ENCODE results near the gene ADAT3. TPM values are rescaled to one million over a fixed set of nuclear protein-coding genes. Genes with fewer than 3 reads are reported as not detected.
A peak's percentile ranks its signal among the peaks of the same experiment; 100 is the strongest.

ADAT3 gene
- total RNA-seq, 1 donor = 3.3 TPM

DNA sequence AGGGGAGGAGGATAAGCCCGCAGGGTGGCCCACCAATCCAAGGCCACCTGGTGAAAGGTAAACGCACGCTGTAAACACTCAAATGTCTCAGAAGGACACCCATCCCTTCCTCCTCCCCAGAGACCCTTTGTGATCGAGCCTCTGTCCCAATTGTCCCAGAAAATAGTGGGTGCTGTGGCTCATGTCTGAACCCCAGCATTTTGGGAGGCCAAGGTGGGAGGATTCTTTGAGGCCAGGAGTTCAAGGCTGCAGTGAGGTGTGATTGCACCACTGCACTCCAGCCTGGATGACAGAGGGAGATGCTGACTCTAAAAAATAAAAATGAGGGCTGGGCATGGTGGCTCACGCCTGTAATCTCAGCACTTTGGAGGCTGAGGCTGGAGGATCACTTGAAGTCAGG is 16.8 kb upstream of the ADAT3 start:
- no peak overlapping the region for H2AFZ ChIP-seq (ENCODE audit: low read length)
- H4K20me1 ChIP-seq (ENCODE audit: insufficient read depth, low read length) = peaks cover 17% of the 10 kb centered on the region
- no peak overlapping the region for H3K4me3 ChIP-seq (ENCODE audit: insufficient read depth, low read length)
- no peaks in the 10 kb centered on the region for H3K36me3 ChIP-seq (ENCODE audit: insufficient read depth, low read length)
- H3K79me2 ChIP-seq (ENCODE audit: insufficient read depth, low read length) = peaks cover 17% of the 10 kb centered on the region
- H3K9me3 ChIP-seq (ENCODE audit: low read depth, low read length) = no peaks in the 10 kb centered on the region
- TF ChIP-seq, protein P1, sequence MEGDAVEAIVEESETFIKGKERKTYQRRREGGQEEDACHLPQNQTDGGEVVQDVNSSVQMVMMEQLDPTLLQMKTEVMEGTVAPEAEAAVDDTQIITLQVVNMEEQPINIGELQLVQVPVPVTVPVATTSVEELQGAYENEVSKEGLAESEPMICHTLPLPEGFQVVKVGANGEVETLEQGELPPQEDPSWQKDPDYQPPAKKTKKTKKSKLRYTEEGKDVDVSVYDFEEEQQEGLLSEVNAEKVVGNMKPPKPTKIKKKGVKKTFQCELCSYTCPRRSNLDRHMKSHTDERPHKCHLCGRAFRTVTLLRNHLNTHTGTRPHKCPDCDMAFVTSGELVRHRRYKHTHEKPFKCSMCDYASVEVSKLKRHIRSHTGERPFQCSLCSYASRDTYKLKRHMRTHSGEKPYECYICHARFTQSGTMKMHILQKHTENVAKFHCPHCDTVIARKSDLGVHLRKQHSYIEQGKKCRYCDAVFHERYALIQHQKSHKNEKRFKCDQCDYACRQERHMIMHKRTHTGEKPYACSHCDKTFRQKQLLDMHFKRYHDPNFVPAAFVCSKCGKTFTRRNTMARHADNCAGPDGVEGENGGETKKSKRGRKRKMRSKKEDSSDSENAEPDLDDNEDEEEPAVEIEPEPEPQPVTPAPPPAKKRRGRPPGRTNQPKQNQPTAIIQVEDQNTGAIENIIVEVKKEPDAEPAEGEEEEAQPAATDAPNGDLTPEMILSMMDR (IDR thresholded peaks at IDR 0.05; ENCODE audit: extremely low read depth, low read depth, low read length) = no peak
- peaks cover 10% of the 10 kb centered on the region for H3K4me1 ChIP-seq (ENCODE audit: insufficient read depth, low read length)
- DNase-seq (ENCODE audit: insufficient read length, low spot score, missing footprints) = peak; percentile 56
- no peak overlapping the region for H3K27ac ChIP-seq (ENCODE audit: low read depth, low read length)
- no peak overlapping the region for H3K4me2 ChIP-seq (ENCODE audit: insufficient read depth, low read length)
- no peaks in the 10 kb centered on the region for H3K27me3 ChIP-seq (ENCODE audit: insufficient read depth, low read length)

DNA sequence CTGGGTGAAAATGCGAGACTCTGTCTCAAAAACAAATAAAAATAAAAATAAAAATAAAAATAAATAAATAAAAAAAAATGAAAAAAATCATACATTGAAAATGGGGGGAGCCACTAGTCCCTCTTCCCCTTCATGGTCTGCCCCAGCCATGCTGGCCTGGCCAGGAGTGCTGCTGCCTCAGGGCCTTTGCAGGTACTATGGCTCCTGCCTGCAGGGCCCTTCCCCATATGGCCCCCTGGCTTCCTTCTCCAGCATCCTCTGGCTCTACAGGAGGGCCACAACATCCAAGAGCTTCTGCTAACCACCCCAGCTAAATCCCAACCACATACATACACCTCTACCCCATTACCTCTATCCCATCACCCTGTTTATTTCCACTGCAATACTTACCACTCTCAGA is 15.3 kb upstream of the ADAT3 start:
- TF ChIP-seq, protein P1 (IDR thresholded peaks at IDR 0.05; ENCODE audit: extremely low read depth, low read depth, low read length) = no peak
- Histone ChIP-seq H3K4me2 (ENCODE audit: insufficient read depth, low read length) (no peak overlapping the region), H2AFZ (ENCODE audit: low read length) (no peak overlapping the region), H3K36me3 (ENCODE audit: insufficient read depth, low read length) (no peaks in the 10 kb centered on the region), H3K4me3 (ENCODE audit: insufficient read depth, low read length) (no peak overlapping the region), H3K27me3 (ENCODE audit: insufficient read depth, low read length) (no peaks in the 10 kb centered on the region), H3K79me2 (ENCODE audit: insufficient read depth, low read length) (peaks cover 2% of the 10 kb centered on the region), H3K4me1 (ENCODE audit: insufficient read depth, low read length) (no peaks in the 10 kb centered on the region), H3K9me3 (ENCODE audit: low read depth, low read length) (no peaks in the 10 kb centered on the region), H3K27ac (ENCODE audit: low read depth, low read length) (no peak overlapping the region), H4K20me1 (ENCODE audit: insufficient read depth, low read length) (peaks cover 2% of the 10 kb centered on the region)
- DNase-seq (ENCODE audit: insufficient read length, low spot score, missing footprints) = no peak

DNA sequence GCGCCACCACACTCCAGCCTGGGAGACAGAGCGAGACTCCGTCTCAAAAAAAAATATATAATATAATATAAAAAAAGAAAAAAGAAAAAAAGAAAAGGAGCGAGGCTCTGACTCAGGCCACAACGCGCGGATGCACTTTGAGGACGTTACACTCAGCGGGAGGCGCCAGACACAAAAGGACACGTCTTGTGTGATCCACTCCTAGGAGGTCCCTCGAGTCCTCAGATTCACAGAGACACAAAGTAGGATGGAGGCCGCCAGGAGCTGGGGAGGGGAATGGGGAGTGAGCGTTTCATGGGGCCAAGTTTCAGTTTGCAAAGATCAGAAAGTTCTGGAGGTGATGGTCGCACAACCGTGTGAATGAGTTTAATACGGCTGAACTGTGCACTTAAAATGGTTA is 11.4 kb upstream of the ADAT3 start:
- Histone ChIP-seq H3K4me2 (ENCODE audit: insufficient read depth, low read length) (no peak overlapping the region), H3K27me3 (ENCODE audit: insufficient read depth, low read length) (no peaks in the 10 kb centered on the region), H4K20me1 (ENCODE audit: insufficient read depth, low read length) (no peaks in the 10 kb centered on the region), H3K4me3 (ENCODE audit: insufficient read depth, low read length) (no peak overlapping the region), H3K27ac (ENCODE audit: low read depth, low read length) (no peak overlapping the region), H3K9me3 (ENCODE audit: low read depth, low read length) (no peaks in the 10 kb centered on the region), H2AFZ (ENCODE audit: low read length) (no peak overlapping the region), H3K79me2 (ENCODE audit: insufficient read depth, low read length) (no peaks in the 10 kb centered on the region), H3K36me3 (ENCODE audit: insufficient read depth, low read length) (no peaks in the 10 kb centered on the region), H3K4me1 (ENCODE audit: insufficient read depth, low read length) (peaks cover 5% of the 10 kb centered on the region)
- peak; percentile 68 for DNase-seq (ENCODE audit: insufficient read length, low spot score, missing footprints)
- TF ChIP-seq, protein P1 (IDR thresholded peaks at IDR 0.05; ENCODE audit: extremely low read depth, low read depth, low read length) = no peak

DNA sequence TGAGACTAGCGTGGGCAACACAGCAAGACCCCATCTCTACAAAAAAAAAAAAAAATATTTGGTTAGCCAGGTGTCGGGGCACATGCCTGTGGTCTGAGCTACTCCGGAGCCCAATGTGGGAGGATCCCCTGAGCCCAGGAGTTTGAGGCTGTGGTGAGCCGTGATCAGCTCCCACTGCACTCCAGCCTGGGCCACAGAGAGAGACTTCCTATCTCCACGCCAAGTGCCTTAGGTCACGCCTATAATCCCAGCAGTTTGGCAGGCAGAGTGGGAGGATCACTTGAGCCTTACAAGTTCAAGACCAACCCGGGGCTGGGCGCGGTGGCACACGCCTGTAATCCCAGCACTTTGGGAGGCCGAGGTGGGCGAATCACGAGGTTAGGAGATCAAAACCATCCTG is 8.7 kb upstream of the ADAT3 start:
- no peak overlapping the region for H3K27ac ChIP-seq (ENCODE audit: low read depth, low read length)
- H3K4me1 ChIP-seq (ENCODE audit: insufficient read depth, low read length) = peaks cover 5% of the 10 kb centered on the region
- H3K4me3 ChIP-seq (ENCODE audit: insufficient read depth, low read length) = no peak overlapping the region
- TF ChIP-seq, protein P1 (IDR thresholded peaks at IDR 0.05; ENCODE audit: extremely low read depth, low read depth, low read length) = no peak
- no peak overlapping the region for H2AFZ ChIP-seq (ENCODE audit: low read length)
- no peaks in the 10 kb centered on the region for H3K79me2 ChIP-seq (ENCODE audit: insufficient read depth, low read length)
- H3K27me3 ChIP-seq (ENCODE audit: insufficient read depth, low read length) = no peaks in the 10 kb centered on the region
- no peaks in the 10 kb centered on the region for H4K20me1 ChIP-seq (ENCODE audit: insufficient read depth, low read length)
- no peak for DNase-seq (ENCODE audit: insufficient read length, low spot score, missing footprints)
- H3K9me3 ChIP-seq (ENCODE audit: low read depth, low read length) = no peaks in the 10 kb centered on the region
- H3K36me3 ChIP-seq (ENCODE audit: insufficient read depth, low read length) = no peaks in the 10 kb centered on the region
- H3K4me2 ChIP-seq (ENCODE audit: insufficient read depth, low read length) = no peak overlapping the region
